ENCODE data around the gene CBFA2T2. TPM values are rescaled to one million over a fixed set of nuclear protein-coding genes. Genes with fewer than 3 reads are reported as not detected.
"Not testable (repeated sequence)": the region's sequence is repeated elsewhere in the genome, so short reads cannot be mapped to it uniquely, and the experiment has no call there.

Gene CBFA2T2
- total RNA-seq, 1 experiment from 2014 or later: 20.0 TPM

DNA sequence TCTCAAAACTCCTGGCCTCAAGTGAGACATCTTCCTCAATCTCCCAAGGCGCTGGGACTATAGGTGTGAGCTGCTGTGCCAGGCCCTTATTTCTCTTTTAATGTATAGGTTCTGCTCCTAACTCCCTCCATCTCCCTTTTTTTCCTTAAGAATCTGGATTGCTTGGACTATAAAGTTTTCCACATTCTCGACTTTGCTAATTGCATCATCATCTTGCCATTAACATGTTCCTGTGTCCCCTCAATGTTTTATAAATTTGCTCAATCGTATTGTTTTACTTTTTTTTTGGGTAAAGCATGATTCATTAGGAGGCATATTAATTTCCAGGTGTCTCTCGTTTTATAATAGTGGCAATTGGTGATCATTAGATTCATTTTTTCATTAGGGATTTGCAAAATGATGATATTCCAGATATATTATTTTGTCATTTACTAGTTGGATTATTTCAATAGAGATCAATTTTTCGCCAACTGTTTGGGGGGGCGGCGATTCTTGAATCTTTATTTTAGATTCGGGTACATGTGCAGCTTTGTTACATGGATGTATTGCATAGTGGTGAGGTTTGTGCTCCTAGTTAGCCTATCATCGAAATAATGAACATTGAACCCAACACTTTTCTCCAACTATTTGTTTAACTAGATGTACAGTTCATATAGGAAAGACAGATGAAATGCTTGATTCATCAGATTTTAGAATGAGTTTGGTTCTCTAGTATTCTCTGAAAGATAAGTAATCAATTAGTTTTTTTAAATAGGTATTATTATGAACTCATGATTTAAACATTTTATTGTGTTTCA lies 68.7 kb downstream of the CBFA2T2 start:
- intact Hi-C loops (cut with micrococcal nuclease; ENCODE audit: unreplicated experiment): no loop called here
- H3K27me3 ChIP-seq (ENCODE audit: insufficient read depth, low read depth): no peaks in the 10 kb centered on the region
- H3K9me3 ChIP-seq (ENCODE audit: insufficient read depth, low read depth): no peaks in the 10 kb centered on the region
- H3K4me3 ChIP-seq: no peak overlapping the region
- H3K4me1 ChIP-seq (replicated peaks; ENCODE audit: insufficient read depth): peaks cover 22% of the 10 kb centered on the region
- no peaks in the 10 kb centered on the region for H3K79me2 ChIP-seq (ENCODE audit: low read depth)
- no peaks in the 10 kb centered on the region for H4K20me1 ChIP-seq (ENCODE audit: insufficient read depth)
- ChIA-PET POLR2A (ENCODE audit: unreplicated experiment) (interaction anchor here (0.7 kb wide), 1 partner anchor 69 kb away, joined by 3 read pairs; the partner anchor contains the start of gene CBFA2T2), CTCF (interaction anchor here (0.6 to 0.7 kb wide), 2 partner anchors 118 to 186 kb away, joined by 4 to 5 read pairs; no protein-coding TSS in a partner anchor)
- H2AFZ ChIP-seq: no peak overlapping the region
- H3K36me3 ChIP-seq (ENCODE audit: low read depth): no peaks in the 10 kb centered on the region
- H3K27ac ChIP-seq: no peak overlapping the region
- H3K4me2 ChIP-seq: no peak overlapping the region
- no TSS peak for BruUV-seq (replicated peaks)
- 0 out of 2 replicates have a peak, but pooled peaks cover 12% of the 10 kb centered on the region for H3F3A ChIP-seq (ENCODE audit: insufficient read depth, low read depth)
- no peaks in the 10 kb centered on the region for H3K9me2 ChIP-seq (ENCODE audit: insufficient read depth)
- TF ChIP-seq, protein P1, sequence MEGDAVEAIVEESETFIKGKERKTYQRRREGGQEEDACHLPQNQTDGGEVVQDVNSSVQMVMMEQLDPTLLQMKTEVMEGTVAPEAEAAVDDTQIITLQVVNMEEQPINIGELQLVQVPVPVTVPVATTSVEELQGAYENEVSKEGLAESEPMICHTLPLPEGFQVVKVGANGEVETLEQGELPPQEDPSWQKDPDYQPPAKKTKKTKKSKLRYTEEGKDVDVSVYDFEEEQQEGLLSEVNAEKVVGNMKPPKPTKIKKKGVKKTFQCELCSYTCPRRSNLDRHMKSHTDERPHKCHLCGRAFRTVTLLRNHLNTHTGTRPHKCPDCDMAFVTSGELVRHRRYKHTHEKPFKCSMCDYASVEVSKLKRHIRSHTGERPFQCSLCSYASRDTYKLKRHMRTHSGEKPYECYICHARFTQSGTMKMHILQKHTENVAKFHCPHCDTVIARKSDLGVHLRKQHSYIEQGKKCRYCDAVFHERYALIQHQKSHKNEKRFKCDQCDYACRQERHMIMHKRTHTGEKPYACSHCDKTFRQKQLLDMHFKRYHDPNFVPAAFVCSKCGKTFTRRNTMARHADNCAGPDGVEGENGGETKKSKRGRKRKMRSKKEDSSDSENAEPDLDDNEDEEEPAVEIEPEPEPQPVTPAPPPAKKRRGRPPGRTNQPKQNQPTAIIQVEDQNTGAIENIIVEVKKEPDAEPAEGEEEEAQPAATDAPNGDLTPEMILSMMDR (conservative IDR thresholded peaks at IDR 0.05): no peak
- TF ChIP-seq EZH2 (IDR thresholded peaks at IDR 0.05; ENCODE audit: low read depth): no peak
- DNase-seq: no peak

DNA sequence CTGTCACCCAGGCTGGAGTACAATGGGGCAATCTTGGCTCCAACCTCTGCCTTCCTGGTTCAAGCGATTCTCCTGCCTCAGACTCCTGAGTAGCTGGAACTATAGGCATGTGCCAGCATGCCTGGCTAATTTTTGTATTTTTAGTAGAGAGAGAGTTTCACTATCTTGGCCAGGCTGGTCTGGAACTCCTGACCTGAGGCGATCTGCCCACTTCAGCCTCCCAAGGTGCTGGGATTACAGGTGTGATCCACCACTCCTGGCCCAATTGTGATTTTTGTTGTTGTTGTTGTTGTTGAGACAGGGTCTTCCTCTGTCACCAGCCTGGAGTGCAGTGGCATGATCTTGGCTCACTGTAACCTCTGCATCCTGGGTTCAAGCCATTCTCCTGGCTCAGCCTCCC lies 69.3 kb downstream of the CBFA2T2 start:
- ChIA-PET CTCF (interaction anchor here (0.6 to 0.7 kb wide), 3 partner anchors 42 to 187 kb away, joined by 4 to 5 read pairs (median 5); no protein-coding TSS in a partner anchor), POLR2A (ENCODE audit: unreplicated experiment) (interaction anchor here (0.7 kb wide), 1 partner anchor 69 kb away, joined by 3 read pairs; the partner anchor contains the start of gene CBFA2T2)
- Histone ChIP-seq H3K4me3 (no peak overlapping the region), H3K9me2 (ENCODE audit: insufficient read depth) (no peaks in the 10 kb centered on the region), H4K20me1 (ENCODE audit: insufficient read depth) (no peaks in the 10 kb centered on the region), H3K79me2 (ENCODE audit: low read depth) (no peaks in the 10 kb centered on the region), H3K27ac (no peak overlapping the region), H3K36me3 (ENCODE audit: low read depth) (no peaks in the 10 kb centered on the region), H3K4me2 (no peak overlapping the region), H3K9me3 (ENCODE audit: insufficient read depth, low read depth) (no peaks in the 10 kb centered on the region), H2AFZ (no peak overlapping the region), H3K27me3 (ENCODE audit: insufficient read depth, low read depth) (no peaks in the 10 kb centered on the region), H3F3A (ENCODE audit: insufficient read depth, low read depth) (0 out of 2 replicates have a peak, but pooled peaks cover 11% of the 10 kb centered on the region), H3K4me1 (replicated peaks; ENCODE audit: insufficient read depth) (peaks cover 20% of the 10 kb centered on the region)
- no peak for DNase-seq
- TF ChIP-seq, protein P1 (conservative IDR thresholded peaks at IDR 0.05): no peak
- BruUV-seq (replicated peaks): no TSS peak
- intact Hi-C loops (cut with micrococcal nuclease; ENCODE audit: unreplicated experiment): no loop called here

DNA sequence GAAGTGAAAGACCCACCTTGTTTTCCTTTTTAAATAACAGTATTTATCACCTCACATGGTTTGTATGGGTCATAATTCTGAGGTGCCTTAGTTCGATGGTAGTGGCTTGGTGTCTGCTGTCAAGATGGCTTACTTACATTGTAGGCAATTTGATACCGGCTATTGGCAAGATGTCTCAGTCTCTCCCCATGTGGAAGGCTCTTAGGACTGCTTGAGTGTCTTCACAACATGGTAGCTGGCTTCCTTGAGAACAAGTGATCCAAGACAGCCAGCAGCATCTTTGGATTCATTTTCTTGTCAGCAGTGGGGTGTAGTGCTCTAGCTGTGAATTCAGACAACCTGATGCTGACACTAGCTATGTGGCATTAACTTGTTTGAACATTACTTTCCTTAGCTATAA lies 70.1 kb downstream of the CBFA2T2 start:
- no peak for DNase-seq
- Histone ChIP-seq H4K20me1 (ENCODE audit: insufficient read depth) (no peaks in the 10 kb centered on the region), H3K79me2 (ENCODE audit: low read depth) (no peaks in the 10 kb centered on the region), H3K9me2 (ENCODE audit: insufficient read depth) (no peaks in the 10 kb centered on the region), H3K36me3 (ENCODE audit: low read depth) (no peaks in the 10 kb centered on the region), H3F3A (ENCODE audit: insufficient read depth, low read depth) (0 out of 2 replicates have a peak, but pooled peaks cover 5% of the 10 kb centered on the region), H3K4me2 (no peak overlapping the region), H3K9me3 (ENCODE audit: insufficient read depth, low read depth) (no peaks in the 10 kb centered on the region), H3K27me3 (ENCODE audit: insufficient read depth, low read depth) (no peaks in the 10 kb centered on the region), H3K27ac (no peak overlapping the region), H3K4me3 (no peak overlapping the region), H2AFZ (no peak overlapping the region), H3K4me1 (replicated peaks; ENCODE audit: insufficient read depth) (peaks cover 12% of the 10 kb centered on the region)
- TF ChIP-seq EZH2 (IDR thresholded peaks at IDR 0.05; ENCODE audit: low read depth): no peak
- TF ChIP-seq, protein P1 (conservative IDR thresholded peaks at IDR 0.05): no peak
- POLR2A ChIA-PET (ENCODE audit: unreplicated experiment): no interaction called here
- BruUV-seq (replicated peaks): no TSS peak
- intact Hi-C loops (cut with micrococcal nuclease; ENCODE audit: unreplicated experiment): no loop called here
- CTCF ChIA-PET: no interaction called here

DNA sequence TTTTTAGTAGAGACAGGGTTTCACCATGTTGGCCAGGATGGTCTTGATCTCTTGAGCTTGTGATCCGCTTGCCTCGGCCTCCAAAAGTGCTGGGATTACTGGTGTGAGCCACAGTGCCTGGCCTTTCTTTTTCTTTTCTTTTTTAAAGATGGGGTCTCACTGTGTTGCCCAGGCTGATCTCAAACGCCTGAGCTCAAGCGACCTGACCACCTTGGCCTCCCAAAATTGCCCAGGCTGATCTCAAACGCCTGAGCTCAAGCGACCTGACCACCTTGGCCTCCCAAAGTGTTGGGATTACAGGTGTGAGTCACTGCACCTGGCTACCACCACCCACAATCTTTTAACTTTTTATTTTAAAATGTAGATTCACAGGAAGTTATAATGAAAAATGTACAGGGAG lies 71.2 kb downstream of the CBFA2T2 start:
- H3K9me2 ChIP-seq (ENCODE audit: insufficient read depth); intact Hi-C loops (cut with micrococcal nuclease; ENCODE audit: unreplicated experiment); H3K27ac ChIP-seq; CTCF ChIA-PET; DNase-seq; H2AFZ ChIP-seq; H3K36me3 ChIP-seq (ENCODE audit: low read depth); H3K4me1 ChIP-seq (replicated peaks; ENCODE audit: insufficient read depth); H3K4me3 ChIP-seq; H3F3A ChIP-seq (ENCODE audit: insufficient read depth, low read depth); H4K20me1 ChIP-seq (ENCODE audit: insufficient read depth); H3K9me3 ChIP-seq (ENCODE audit: insufficient read depth, low read depth); H3K4me2 ChIP-seq; POLR2A ChIA-PET (ENCODE audit: unreplicated experiment); H3K27me3 ChIP-seq (ENCODE audit: insufficient read depth, low read depth); H3K79me2 ChIP-seq (ENCODE audit: low read depth); BruUV-seq (replicated peaks): not testable (repeated sequence)
